Neutrophil (primary cell): ENCODE measurements around the gene KCNC1.

ENCODE experiments used
- H3K27ac ChIP-seq: fragments of 200-600 bp; sonication (generic); 2 replicates; pipeline ENCODE4 v1.5.1; 2016; ENCODE audit warnings: mild to moderate bottlenecking, moderate library complexity
- H3K27me3 ChIP-seq: fragments of 200-600 bp; sonication (generic); 2 replicates; pipeline ENCODE4 v1.6.0; 2016; ENCODE audit warnings: mild to moderate bottlenecking
- H3K36me3 ChIP-seq: fragments of 200-600 bp; sonication (generic); 2 replicates; pipeline ENCODE4 v1.5.1; 2017
- H3K4me1 ChIP-seq, 2 experiments: fragments of 200-600 bp in 1 of 2; sonication (generic) in 1 of 2; 1 replicate in 1 of 2; 2 replicates in 1 of 2; pipeline versions ENCODE4 v1.5.1 to v1.6.1; 2013 to 2016; ENCODE audit warnings: low read depth in 1 of 2, low read length in 1 of 2, mild to moderate bottlenecking in 1 of 2, moderate library complexity in 1 of 2; ENCODE audit not compliant: control insufficient read depth in 1 of 2, insufficient read depth in 1 of 2
- H3K4me3 ChIP-seq, 2 experiments: fragments of 200-600 bp in 1 of 2; sonication (generic) in 1 of 2; 1 replicate in 1 of 2; 2 replicates in 1 of 2; pipeline ENCODE4 v1.5.1; 2013 to 2016; ENCODE audit warnings: low read depth in 1 of 2, low read length in 1 of 2, mild to moderate bottlenecking in 1 of 2, moderate library complexity in 1 of 2
- H3K9me3 ChIP-seq: fragments of 200-600 bp; sonication (generic); 2 replicates; pipeline ENCODE4 v1.5.1; 2016
- TF ChIP-seq, protein P1 (sequence below): fragments of 200-600 bp; sonication (generic); IDR thresholded peaks from 2 replicates; pipeline ENCODE4 v1.5.1; 2016; ENCODE audit warnings: antibody characterized with exemption

The KCNC1 gene

DNA sequence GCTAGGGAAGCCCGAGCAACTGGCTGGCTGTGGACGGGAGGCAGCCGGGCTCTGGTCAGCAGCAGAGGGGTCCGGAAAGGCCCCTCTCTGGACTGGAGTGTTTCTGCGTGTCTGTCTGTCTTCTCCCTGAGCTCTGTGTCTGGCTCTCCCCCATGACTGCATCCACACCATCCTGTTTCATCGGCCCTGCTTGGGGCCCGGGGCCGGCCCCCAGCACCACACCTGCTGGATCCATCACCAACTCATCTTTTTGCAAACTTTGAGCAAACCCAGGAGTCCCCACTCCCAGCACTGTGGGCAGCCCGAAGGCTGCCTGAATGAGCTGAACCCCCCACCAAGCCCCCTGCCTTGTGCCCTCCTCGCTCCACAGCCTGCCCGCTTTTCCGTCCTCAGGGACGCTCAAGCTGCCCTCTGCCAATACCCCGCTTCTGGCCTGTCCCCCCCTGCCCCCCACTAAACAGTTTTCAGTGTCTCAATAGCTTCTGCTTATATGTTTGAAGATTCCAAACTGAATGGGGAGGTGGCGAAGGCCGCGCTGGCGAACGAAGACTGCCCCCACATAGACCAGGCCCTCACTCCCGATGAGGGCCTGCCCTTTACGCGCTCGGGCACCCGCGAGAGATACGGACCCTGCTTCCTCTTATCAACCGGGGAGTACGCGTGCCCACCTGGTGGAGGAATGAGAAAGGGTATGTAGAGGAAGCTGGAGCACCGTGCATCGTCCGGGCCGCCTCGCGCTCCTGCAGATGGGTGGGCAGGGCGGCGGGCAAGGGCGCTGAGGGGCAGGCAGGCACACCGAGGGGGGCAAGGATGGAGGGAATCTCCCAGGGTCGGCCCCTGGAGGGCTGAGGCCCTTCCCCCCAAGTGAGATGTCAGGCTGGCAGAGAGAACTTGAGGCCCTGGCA, 44.6 kb downstream of the KCNC1 start:
- H3K27ac ChIP-seq: no peak overlapping the region
- H3K9me3 ChIP-seq: no peaks in the 10 kb centered on the region
- H3K4me3 ChIP-seq: no peak overlapping the region
- no peaks in the 10 kb centered on the region for H3K27me3 ChIP-seq
- TF ChIP-seq, protein P1, sequence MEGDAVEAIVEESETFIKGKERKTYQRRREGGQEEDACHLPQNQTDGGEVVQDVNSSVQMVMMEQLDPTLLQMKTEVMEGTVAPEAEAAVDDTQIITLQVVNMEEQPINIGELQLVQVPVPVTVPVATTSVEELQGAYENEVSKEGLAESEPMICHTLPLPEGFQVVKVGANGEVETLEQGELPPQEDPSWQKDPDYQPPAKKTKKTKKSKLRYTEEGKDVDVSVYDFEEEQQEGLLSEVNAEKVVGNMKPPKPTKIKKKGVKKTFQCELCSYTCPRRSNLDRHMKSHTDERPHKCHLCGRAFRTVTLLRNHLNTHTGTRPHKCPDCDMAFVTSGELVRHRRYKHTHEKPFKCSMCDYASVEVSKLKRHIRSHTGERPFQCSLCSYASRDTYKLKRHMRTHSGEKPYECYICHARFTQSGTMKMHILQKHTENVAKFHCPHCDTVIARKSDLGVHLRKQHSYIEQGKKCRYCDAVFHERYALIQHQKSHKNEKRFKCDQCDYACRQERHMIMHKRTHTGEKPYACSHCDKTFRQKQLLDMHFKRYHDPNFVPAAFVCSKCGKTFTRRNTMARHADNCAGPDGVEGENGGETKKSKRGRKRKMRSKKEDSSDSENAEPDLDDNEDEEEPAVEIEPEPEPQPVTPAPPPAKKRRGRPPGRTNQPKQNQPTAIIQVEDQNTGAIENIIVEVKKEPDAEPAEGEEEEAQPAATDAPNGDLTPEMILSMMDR: no peak
- no peaks in the 10 kb centered on the region for H3K4me1 ChIP-seq
- no peaks in the 10 kb centered on the region for H3K36me3 ChIP-seq

DNA sequence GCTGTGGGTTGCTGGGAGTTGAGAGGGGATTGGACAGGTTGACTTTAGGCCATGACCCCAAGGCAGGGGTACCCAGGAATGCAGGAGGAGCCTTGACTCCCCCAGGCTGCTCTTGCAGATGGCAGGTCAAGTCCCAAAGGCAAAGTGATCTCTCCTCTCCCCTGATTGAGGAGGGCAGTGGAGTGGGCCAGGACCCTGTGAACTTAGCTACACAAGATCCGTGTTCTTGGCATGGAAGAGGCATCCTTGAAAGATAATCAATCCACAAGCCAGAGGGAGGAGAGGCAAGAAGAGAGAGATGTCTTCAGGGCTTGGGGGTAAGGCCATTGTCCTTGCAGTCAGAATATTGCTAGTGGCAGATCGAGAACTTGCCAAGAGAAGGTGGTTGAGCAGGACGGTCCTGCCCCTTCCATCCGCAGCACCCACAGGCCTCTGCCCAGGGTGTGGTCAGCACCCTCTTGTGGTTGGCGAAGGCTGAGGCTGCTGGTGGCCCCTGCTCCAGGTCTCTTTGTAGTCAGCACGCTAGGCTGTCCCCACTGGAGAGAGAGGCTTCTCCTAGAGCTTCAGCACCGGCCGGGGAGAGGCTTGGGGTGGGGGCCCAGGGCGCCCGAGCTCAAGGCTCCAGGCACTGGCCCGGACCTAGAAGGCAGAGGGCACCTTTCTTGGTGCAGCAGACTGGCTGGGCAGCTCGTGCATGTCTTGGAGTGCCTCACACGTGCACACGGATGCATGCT, 45.4 kb downstream of the KCNC1 start:
- no peak overlapping the region for H3K4me3 ChIP-seq
- H3K36me3 ChIP-seq: no peaks in the 10 kb centered on the region
- no peak overlapping the region for H3K27ac ChIP-seq
- TF ChIP-seq, protein P1: no peak
- no peaks in the 10 kb centered on the region for H3K4me1 ChIP-seq
- no peaks in the 10 kb centered on the region for H3K27me3 ChIP-seq
- no peaks in the 10 kb centered on the region for H3K9me3 ChIP-seq

DNA sequence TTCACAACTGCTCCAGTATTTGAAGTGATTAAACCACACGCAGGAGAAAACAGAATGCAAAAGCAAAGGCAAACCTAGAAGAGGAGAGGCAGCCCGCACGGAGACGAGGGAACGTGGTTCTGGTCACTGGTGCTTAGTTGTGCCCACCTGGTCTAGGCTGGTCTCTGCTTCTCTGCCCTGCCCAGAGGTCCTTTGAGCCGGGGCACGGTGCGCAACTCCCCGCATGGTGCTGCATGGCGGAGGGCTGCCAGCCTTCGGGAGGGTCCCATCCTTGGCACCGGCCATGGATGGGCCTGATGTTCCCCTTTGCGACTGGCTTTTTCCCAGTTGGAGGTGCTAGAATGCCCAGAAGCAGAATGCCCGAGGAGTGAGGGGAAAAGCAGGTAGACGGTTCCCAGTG, 46.1 kb downstream of the KCNC1 start:
- Histone ChIP-seq H3K9me3 (no peaks in the 10 kb centered on the region), H3K27me3 (no peaks in the 10 kb centered on the region), H3K27ac (no peak overlapping the region), H3K4me1 (no peaks in the 10 kb centered on the region), H3K4me3 (no peak overlapping the region), H3K36me3 (no peaks in the 10 kb centered on the region)
- TF ChIP-seq, protein P1: no peak

DNA sequence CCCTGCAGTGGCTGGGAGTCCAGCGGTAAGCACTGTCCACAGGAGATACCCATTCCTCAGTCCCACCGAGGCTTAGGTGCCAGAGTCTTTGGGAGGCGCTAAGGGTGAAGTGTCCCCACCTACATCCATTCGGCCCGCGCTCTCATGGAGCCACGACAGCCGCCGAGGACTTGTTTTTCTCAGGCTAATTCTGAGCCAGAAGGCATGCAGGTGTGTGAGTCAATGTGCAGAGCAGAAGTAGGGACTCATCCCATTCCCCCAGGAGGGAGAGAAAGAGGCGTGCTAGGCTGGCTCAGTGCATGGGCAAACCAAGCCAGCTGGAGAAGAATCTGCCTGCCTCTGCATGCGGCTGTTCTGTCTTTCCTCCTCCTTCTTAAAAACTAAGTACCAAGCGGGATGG, 46.6 kb downstream of the KCNC1 start:
- H3K27ac ChIP-seq: no peak overlapping the region
- no peaks in the 10 kb centered on the region for H3K9me3 ChIP-seq
- H3K36me3 ChIP-seq: no peaks in the 10 kb centered on the region
- no peak overlapping the region for H3K4me3 ChIP-seq
- H3K4me1 ChIP-seq: no peaks in the 10 kb centered on the region
- no peaks in the 10 kb centered on the region for H3K27me3 ChIP-seq
- TF ChIP-seq, protein P1: no peak

DNA sequence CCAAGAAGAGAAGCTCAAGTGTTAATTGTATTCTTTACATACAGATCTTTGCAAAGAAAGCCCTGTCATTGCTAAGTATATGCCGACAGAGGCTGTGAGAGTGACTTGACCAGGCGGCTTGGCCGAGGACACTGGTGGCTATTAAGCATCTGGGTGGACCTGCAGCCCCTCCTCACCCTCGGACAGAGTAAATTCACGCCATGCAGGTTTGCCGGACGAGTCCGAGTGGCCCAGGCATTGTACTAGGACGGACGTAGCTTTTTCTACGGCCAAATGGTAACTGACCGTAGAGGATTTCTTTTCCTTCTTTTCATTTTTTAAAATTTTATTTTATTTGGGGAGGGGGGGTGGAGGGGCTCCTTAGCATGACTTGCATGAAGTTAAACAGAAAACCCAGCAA, 47.0 kb downstream of the KCNC1 start:
- Histone ChIP-seq H3K9me3 (no peaks in the 10 kb centered on the region), H3K27me3 (no peaks in the 10 kb centered on the region), H3K27ac (no peak overlapping the region), H3K4me1 (no peaks in the 10 kb centered on the region), H3K36me3 (no peaks in the 10 kb centered on the region), H3K4me3 (no peak overlapping the region)
- TF ChIP-seq, protein P1: no peak
